Measurements from ENCODE around the gene GATAD2A.

DNA sequence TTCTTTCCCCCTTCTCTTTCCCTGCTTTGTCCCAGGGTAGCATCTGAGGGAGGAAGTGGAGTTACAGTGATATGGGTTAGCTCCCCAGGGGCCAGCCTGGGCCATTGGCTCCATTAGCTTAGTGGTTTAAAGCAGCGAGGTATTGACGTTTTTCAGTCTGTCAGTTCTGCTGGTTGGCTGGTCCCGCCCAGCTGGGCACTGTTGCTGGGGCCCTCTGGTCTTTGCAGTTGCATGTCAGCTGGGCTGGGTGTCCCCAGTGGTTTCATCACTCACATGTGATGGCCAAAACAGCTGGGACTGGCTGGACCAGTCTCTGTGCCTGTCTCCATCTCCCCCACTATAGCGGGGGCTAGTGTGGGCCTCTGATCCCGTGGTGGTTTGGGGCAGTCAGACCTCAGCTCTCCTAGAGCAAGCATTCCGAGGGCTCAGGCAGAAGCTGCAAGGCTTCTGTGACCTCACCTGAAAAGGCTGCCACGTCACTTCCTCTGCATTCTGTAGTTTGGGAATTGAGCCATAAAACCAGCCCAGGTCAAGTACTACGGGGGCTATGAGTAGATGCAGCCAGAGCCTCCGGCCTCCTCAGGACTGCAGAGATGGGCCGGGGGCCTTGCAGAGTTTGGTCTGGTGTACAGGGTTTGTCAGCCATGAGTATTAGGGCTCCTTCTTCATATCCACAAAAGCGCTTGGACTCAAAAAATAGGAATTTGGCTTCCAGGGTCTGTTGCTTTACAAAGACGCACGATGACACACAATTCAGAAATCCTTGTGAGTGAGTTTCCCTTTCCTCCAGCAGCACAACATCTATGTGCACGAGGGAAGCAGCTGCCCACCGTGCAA, 79.9 kb downstream of the GATAD2A start:
- TF ChIP-seq POLR2AphosphoS5 (IDR thresholded peaks at IDR 0.05; ENCODE audit: low read depth, low read length): no peak
- no peak for TF ChIP-seq TAF1 (IDR thresholded peaks at IDR 0.05; ENCODE audit: borderline replicate concordance, insufficient read depth, low read length)
